SK-N-SH (cell line): ENCODE data around the gene RPS15A.
"Not testable (repeated sequence)": the region's sequence is repeated elsewhere in the genome, so short reads cannot be mapped to it uniquely, and the experiment has no call there.

Experiments
- CTCF ChIP-seq: fragments of 200-600 bp; sonication (generic); IDR thresholded peaks from 2 replicates; pipeline ENCODE4 v1.6.1; 2017; ENCODE audit warnings: antibody characterized with exemption, mild to moderate bottlenecking, moderate library complexity
- ELF1 ChIP-seq: IDR thresholded peaks from 2 replicates; pipeline ENCODE4 v1.4.0; 2012
- EP300 ChIP-seq, 2 experiments: IDR thresholded peaks; 2 replicates each; pipeline versions ENCODE4 v1.4.0 to v1.6.1; 2012; ENCODE audit warnings: borderline replicate concordance in 1 of 2, low read depth in 1 of 2, low read length in 1 of 2
- EZH2phosphoT487 ChIP-seq: fragments of 200-600 bp; sonication (generic); IDR thresholded peaks from 2 replicates; pipeline ENCODE4 v1.6.1; 2017; ENCODE audit warnings: low read depth, mixed run types, mild to moderate bottlenecking, antibody characterized with exemption, moderate library complexity, borderline replicate concordance
- FOXM1 ChIP-seq: IDR thresholded peaks from 2 replicates; pipeline ENCODE4 v1.4.0; 2012; ENCODE audit warnings: low read depth, mild to moderate bottlenecking
- NRF1 ChIP-seq: IDR thresholded peaks from 2 replicates; pipeline ENCODE4 v1.6.1; 2012; ENCODE audit warnings: low read depth, mild to moderate bottlenecking, low read length
- POLR2AphosphoS5 ChIP-seq: IDR thresholded peaks from 2 replicates; pipeline ENCODE4 v1.6.1; 2012; ENCODE audit warnings: low read depth, low read length
- REST ChIP-seq: IDR thresholded peaks from 2 replicates; pipeline ENCODE4 v1.6.1; 2012; ENCODE audit warnings: mild to moderate bottlenecking, low read depth, low read length, moderate library complexity
- SIN3A ChIP-seq: IDR thresholded peaks from 2 replicates; pipeline ENCODE4 v1.6.1; 2012; ENCODE audit warnings: low read depth, mild to moderate bottlenecking, low read length, moderate library complexity, borderline replicate concordance
- SMC3 ChIP-seq: IDR thresholded peaks from 2 replicates; pipeline ENCODE4 v1.6.1; 2012; ENCODE audit warnings: low read depth, low read length, improper control_type of control experiment
- YY1 ChIP-seq: IDR thresholded peaks from 2 replicates; pipeline ENCODE4 v1.4.0; 2012; ENCODE audit warnings: low read depth, mild to moderate bottlenecking
- ZBTB33 ChIP-seq: IDR thresholded peaks from 2 replicates; pipeline ENCODE4 v1.4.0; 2012; ENCODE audit warnings: low read depth, borderline replicate concordance

GRCh38 chr16:18774651-18775050 is 15.5 kb downstream of the RPS15A start:
- TF ChIP-seq CTCF; NRF1; EP300 (IDR thresholded peaks at IDR 0.05; ENCODE audit: borderline replicate concordance in 1 of 2, low read depth in 1 of 2, low read length in 1 of 2); SIN3A; POLR2AphosphoS5; YY1; EZH2phosphoT487; REST; ELF1; SMC3; ZBTB33; FOXM1: not testable (repeated sequence)
